ENCODE data around the gene PAF1. TPM values are rescaled to one million over a fixed set of nuclear protein-coding genes. Genes with fewer than 3 reads are reported as not detected.
A peak's percentile ranks its signal among the peaks of the same experiment; 100 is the strongest.

PAF1 gene
- total RNA-seq: 10 to 100 TPM; 26.0 to 28.5 TPM
- long read RNA-seq, donor 1, transcript PAF1-201 (14 exons, 2,066 nt): major isoform, 19 of 24 reads
- long read RNA-seq, donor 1, partial matches to known transcripts: 3 of 24 reads
- long read RNA-seq, donor 1, other reads (novel, unspliced or antisense): 2 of 24 reads
- long read RNA-seq, donor 2, transcript PAF1-201 (14 exons, 2,066 nt): major isoform, 132 of 152 reads
- long read RNA-seq, donor 2, partial matches to known transcripts: 9 of 152 reads
- long read RNA-seq, donor 2, other reads (novel, unspliced or antisense): 11 of 152 reads

DNA sequence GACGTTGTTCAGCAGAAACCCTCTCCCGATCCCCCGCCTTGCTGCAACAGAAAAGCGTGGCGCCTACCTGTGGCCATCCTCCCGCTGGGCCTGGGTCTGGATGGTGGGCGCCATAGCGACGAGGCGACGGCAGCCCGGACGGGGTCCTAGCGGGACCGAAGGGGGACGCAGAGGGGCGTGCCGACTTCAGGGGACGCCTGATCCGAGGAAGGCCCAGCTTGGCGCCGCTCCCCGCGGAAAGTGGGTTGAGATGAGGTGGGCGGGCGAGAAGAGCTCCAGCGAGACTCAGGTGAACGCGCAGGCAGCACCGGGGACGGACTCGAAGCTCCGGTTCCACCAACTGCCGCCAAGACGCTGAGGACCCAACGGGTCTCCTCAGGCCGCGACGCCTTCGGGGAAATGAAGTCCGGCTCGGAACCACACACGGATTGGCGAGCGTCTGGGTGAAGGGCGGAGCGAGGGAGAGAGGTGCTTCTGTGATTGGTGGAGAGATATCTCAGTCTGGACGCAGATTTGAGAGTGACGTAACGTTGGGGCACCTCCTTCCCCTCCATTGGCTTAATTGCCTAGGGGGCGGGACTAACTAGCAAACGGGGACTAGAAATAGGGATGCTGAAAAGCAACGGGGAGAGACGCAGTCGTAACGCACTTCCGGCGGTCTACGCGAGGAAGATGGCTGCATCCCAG, at the start of gene PAF1, which contains the start of gene MED29:
Gene PAF1 (minus strand): TSS at position 356 of the 687 bp plus-strand sequence. CDS start 242 bp downstream, at position 114.
Gene MED29 (plus strand): TSS at position 628 of the 687 bp plus-strand sequence. CDS start 45 bp downstream, at position 673.
- intact Hi-C loops (cut with DNase I): no loop called here
- DNase-seq (ENCODE audit: low spot score): peak; percentile 99

- DNase-seq (ENCODE audit: low spot score): no peak
- intact Hi-C loops (cut with DNase I): loop anchor here in 1 of 2 donors (10.0 kb wide), 1 partner anchor 94 kb away; the partner anchor contains the start of gene SAMD4B
These were observed 47.5 kb upstream of the PAF1 start for GRCh38 chr19:39438270-39438934.

GRCh38 chr19:39436350-39436716, 45.4 kb upstream of the PAF1 start:
- intact Hi-C loops (cut with DNase I): loop anchor here in 1 of 2 donors (10.0 kb wide), 1 partner anchor 92 kb away; the partner anchor contains the start of gene SAMD4B

DNA sequence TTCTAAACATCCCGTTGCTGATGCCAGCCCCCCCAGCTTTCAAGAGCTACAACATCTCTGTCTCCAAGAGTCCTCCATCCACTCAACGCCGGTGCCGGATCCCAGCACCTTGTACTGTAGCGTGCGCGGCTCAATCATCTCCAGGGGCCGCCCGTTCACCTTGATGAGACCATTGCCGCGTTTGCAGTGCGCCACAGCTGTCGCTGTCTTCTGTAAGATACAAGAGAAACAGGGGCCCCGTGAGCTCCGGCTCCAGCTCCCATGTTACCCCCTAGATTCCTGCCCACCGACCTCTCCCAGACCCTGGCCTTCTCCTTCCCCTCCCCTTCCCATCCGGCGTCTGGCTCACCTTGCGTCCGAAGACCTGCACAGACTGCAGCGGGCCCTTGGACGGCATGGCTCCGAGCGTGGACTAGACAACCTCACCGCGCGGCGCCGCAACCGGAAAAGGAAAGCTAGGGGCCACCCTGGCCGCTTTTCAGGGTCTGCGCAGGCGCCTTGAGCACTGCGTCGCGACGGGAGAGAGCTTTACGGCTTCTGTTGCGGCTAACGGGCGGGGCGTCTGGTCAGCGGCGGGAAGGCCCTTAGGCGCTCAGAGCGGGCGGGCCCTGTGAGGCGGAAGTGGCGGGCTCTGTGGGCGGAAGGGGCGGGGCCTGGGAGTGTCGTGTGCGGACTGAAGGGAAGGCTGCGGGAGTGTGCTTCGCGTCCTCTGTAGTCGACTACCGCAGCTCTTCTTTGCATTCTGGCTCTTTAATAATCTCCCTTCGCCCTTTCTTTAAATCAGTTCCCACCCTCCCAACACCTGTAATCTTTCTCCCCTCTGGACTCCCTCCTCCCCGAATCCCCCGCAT, 44.8 kb upstream of the PAF1 start, which contains the start of gene RPS16:
Gene RPS16 (minus strand): TSS at position 451 of the 851 bp plus-strand sequence. CDS start 54 bp downstream, at position 397.
- intact Hi-C loops (cut with DNase I): loop anchor here in 1 of 2 donors (10.0 kb wide), 1 partner anchor 91 kb away; the partner anchor contains the start of gene SAMD4B
- peak; percentile 100 for DNase-seq (ENCODE audit: low spot score)

More at GRCh38 chr19:39436350-39436716, 45.4 kb upstream of the PAF1 start:
- no peak for DNase-seq (ENCODE audit: low spot score)

DNA sequence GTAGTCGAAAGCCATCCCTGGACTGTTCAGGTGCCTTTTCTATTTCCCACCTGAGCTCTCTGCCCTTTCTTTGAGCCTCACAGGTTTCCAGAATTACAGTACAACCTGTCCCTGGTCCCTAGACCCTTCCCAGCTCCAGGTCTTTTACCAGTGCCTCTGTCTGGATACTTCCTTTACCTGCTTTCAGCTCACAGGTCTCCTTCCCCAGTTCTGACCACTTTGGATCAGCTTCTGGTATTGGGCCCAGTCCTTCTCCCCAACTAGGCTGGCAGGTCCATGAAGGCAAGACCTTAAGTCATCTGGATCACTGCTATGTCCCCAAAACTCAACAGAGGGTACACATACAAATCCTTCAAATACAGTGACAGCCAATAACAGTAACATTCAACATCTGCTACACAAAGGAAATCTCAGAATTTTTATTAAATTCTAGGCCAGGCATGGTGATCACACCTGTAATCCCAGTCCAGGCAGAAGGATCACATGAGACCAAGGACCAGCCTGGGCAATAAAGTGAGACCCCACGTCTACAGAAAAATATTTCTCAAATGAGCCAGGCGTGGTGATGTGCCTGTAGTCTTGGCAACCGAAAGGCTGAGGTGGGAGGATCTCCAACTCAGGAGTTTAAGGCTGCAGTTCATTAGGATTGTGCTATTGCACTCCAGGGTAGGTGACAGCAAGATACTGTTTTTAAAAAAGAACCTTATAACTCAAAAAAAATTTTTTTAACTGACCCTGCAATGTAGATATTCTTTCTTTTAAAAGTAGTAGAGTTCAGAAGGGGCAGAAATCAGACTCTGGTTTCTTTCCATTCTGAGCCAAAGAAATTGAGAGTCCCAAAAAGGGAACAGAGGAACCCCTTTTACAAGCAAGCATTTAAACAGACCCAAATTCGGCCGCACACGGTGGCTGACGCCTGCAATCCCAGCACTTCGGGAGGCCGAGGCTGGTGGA, 43.5 kb upstream of the PAF1 start:
- intact Hi-C loops (cut with DNase I): loop anchor here in 1 of 2 donors (5.0 to 10.0 kb wide), 2 partner anchors 37 to 90 kb away; partner anchors contain the start of gene SAMD4B
- no peak for DNase-seq (ENCODE audit: low spot score)

GRCh38 chr19:39433480-39434079, 42.7 kb upstream of the PAF1 start:
- no peak for DNase-seq (ENCODE audit: low spot score)
- intact Hi-C loops (cut with DNase I): loop anchor here in 1 of 2 donors (5.0 to 10.0 kb wide), 2 partner anchors 36 to 89 kb away; partner anchors contain the start of gene SAMD4B

- DNase-seq (ENCODE audit: low spot score): no peak
- intact Hi-C loops (cut with DNase I): loop anchor here in 1 of 2 donors (5.0 to 10.0 kb wide), 2 partner anchors 35 to 88 kb away; partner anchors contain the start of gene SAMD4B
These were observed 41.7 kb upstream of the PAF1 start for GRCh38 chr19:39432677-39433025.

DNA sequence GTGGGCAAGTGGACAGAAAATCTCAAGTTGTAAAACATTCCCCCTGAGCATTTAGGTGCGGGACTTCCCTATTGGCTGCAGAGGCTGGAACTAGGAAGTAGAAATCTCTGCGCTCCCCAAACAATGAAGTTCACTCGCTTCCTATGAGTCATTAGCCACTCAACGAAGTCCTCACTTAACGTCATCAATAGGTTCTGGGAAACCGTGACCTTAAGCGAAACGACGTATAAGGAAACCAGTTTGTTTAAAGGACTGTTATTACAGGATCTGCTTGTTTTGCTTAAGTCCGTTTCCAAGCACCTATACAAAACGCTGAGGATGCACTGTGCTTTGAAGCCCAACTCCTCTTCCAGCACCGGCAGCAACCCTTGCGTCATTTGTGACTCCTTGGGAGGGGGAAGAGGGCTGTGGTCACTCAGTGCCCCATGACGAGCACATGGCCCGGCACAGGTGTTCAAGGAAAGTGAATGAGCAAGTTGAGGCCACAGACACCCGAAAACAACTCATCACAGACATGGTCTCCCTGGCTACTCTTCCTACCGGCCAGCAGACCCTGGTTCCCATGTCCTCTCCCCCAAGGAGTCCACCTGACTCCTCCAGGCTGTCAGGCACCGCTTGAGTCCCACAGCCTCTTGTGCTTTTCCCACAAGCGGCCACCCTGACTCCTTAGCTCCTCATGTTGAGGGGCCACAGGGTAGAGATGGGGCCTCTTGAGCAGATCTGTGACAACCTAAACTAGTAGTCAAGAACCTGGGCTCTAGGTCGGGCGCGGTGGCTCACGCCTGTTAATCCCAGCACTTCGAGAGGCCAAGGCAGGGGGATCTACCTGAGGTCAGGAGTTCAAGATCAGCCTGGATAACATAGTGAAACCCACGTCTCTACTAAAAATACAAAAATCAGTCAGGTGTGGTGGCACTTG, 40.0 kb upstream of the PAF1 start:
- DNase-seq (ENCODE audit: low spot score): peak; percentile 90
- intact Hi-C loops (cut with DNase I): loop anchor here in 1 of 2 donors (5.0 to 10.0 kb wide), 2 partner anchors 34 to 86 kb away; partner anchors contain the start of gene SAMD4B

DNA sequence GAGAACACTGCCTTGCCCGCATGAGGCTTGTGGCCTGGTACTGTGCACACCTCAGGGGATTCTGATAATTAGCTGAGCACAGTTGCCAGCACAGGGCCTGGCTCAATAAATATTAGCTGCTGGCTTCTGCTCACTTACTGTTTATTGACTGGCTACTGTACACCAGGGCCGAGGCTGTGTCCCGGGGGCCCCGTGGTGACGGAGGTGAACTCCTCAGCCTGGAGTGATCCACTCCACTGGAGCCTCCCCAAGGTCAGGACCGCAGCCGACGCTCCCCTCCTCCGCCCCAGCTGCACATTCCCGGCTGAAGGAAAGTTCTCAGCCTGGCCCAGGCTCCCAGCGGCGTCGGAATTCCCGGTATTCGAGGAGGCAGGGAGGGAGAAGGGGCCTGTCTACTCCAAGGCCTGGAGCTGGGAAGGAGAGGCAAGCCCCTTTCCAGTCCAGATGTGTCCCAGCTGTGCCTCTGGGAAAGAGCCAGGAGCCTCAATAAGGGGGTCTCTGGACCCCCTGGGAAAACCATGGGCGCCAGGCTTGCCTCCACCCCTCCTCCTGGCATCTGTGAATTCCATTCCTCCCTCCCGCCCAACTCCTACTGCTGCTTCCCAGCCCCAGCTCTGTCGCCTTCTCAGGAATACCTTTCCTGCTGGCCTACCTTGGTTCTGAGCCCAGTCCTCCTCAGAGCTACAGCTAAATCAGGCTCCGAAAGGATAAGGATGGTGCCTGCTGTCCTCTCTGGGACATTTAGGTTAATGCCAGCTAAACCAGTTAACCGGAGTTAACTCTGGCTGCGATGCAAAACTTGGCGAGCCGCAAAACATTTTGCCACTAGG, 37.6 kb upstream of the PAF1 start:
- intact Hi-C loops (cut with DNase I): no loop called here
- DNase-seq (ENCODE audit: low spot score): peak; percentile 93

DNA sequence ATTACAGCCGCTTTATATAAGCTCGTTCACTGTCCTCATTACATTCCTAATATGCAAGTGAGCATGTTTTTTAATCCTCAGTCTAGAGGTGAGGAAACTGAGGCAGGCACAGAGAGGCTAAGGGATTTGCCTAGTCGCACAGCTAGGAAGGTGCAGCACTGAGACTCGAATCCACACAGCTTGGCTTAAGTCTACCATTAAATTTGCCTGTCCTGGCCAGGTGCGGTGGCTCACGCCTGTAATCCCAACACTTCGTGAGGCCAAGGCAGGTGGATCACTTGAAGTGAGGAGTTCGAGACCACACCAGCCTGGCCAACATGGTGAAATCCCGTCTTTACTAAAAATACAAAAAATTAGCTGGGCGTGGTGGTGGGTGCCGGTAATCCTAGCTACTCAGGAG, 36.8 kb upstream of the PAF1 start:
- DNase-seq (ENCODE audit: low spot score): no peak
- intact Hi-C loops (cut with DNase I): no loop called here

DNA sequence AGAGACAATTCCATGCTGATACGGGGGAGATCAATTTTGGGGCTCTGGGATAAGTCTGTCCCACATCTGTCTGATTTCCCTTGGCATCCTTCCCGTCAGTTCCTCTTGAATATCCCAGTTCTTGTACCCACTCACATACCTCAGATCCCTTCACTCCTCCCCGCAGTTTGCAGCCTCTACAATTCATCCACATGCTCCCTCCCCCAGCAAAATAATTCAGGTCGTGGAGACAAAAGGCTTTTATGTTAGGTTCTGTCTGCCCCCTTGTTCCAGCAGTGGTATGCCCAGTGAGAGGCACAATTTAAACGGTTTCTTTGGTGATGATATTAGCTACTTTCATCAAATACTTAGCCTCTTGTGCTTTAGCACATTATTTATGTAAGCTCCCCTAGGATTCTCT, 35.3 kb upstream of the PAF1 start:
- intact Hi-C loops (cut with DNase I): no loop called here

DNA sequence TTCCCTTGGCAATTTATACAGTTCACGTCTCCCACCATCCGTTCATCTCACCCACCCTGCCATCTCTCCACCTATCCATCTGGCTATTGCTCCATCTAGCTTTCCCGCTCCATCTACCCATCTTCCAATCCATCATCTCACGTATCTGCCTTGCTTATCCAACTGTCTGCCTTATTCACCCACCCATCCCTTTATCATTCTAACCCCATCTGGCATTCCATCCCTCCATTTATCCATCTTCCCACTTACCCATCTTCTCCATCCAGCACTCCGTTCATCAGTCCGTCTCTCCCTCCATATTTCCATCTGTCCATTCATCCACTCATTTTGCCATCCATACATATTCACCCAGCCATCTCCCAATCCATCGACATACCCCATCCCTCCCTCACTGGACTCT, 34.8 kb upstream of the PAF1 start:
- DNase-seq (ENCODE audit: low spot score): no peak
- intact Hi-C loops (cut with DNase I): no loop called here

More for the DNA sequence above, 35.3 kb upstream of the PAF1 start:
- no peak for DNase-seq (ENCODE audit: low spot score)

GRCh38 chr19:39424934-39425333, 34.0 kb upstream of the PAF1 start:
- DNase-seq (ENCODE audit: low spot score): no peak
- intact Hi-C loops (cut with DNase I): no loop called here

GRCh38 chr19:39423258-39424086, 32.6 kb upstream of the PAF1 start:
- intact Hi-C loops (cut with DNase I): no loop called here
- no peak for DNase-seq (ENCODE audit: low spot score)
